Endometrial microvascular endothelial cells (primary cell): Measurements from ENCODE around the gene PCDHA11. TPM values are rescaled to one million over a fixed set of nuclear protein-coding genes. Genes with fewer than 3 reads are reported as not detected.
"Not testable (repeated sequence)": the region's sequence is repeated elsewhere in the genome, so short reads cannot be mapped to it uniquely, and the experiment has no call there.

ENCODE experiments used
- in situ Hi-C: cut with HindIII; loops from 2 replicates; pipeline ENCODE4 v1.10.0; 2017; ENCODE audit warnings: low sequenced_read_pairs, low pct_unique_long_range_greater_than_20kb; ENCODE audit errors: inconsistent ontology term
- total RNA-seq: library from RNA; depleted of rRNA; stranded (reverse); fragments of >200 nt; gene quantifications from one replicate; pipeline ENCODE4 v1.2.3, GENCODE V29; 2015; ENCODE audit errors: inconsistent ontology term

Gene PCDHA11
- total RNA-seq, result not detected

- in situ Hi-C loops, result no loop called here
These were observed at the start of gene PCDHA11 for GRCh38 chr5:140868721-140869554. TSS of gene PCDHA11 (plus strand) at chr5:140868957. CDS start at chr5:140869104, 147 bp downstream.

GRCh38 chr5:140821375-140822280 is 47.1 kb upstream of the PCDHA11 start, which contains the start of gene PCDHA5:
TSS of gene PCDHA5 (plus strand) at chr5:140821613.
- in situ Hi-C loops, result no loop called here

- in situ Hi-C loops, result no loop called here
These were observed 46.5 kb upstream of the PCDHA11 start for GRCh38 chr5:140822281-140822629.

- in situ Hi-C loops, result not testable (repeated sequence)
These were observed 45.8 kb upstream of the PCDHA11 start for GRCh38 chr5:140822969-140823368.

GRCh38 chr5:140823475-140823874 is 45.3 kb upstream of the PCDHA11 start:
- in situ Hi-C loops, result no loop called here

GRCh38 chr5:140827704-140828361 is 40.9 kb upstream of the PCDHA11 start, which contains the start of gene PCDHA6:
TSS of gene PCDHA6 (plus strand) at chr5:140827960. CDS start at chr5:140828092, 132 bp downstream.
- in situ Hi-C loops, result no loop called here

- in situ Hi-C loops, result no loop called here
These were observed 40.4 kb upstream of the PCDHA11 start for GRCh38 chr5:140828362-140828737.

- in situ Hi-C loops, result not testable (repeated sequence)
These were observed 39.0 kb upstream of the PCDHA11 start for GRCh38 chr5:140829511-140830501.

- in situ Hi-C loops, result no loop called here
These were observed 34.8 kb upstream of the PCDHA11 start, which contains the start of gene PCDHA7 for GRCh38 chr5:140833993-140834392. TSS of gene PCDHA7 (plus strand) at chr5:140834269. CDS start at chr5:140834384, 115 bp downstream.

- in situ Hi-C loops, result not testable (repeated sequence)
These were observed 34.2 kb upstream of the PCDHA11 start for GRCh38 chr5:140834439-140835008.

- in situ Hi-C loops, result no loop called here
These were observed 32.9 kb upstream of the PCDHA11 start for GRCh38 chr5:140835622-140836510.

GRCh38 chr5:140840978-140841962 is 27.5 kb upstream of the PCDHA11 start, which contains the start of gene PCDHA8:
TSS of gene PCDHA8 (plus strand) at chr5:140841187. CDS start at chr5:140841322, 135 bp downstream.
- in situ Hi-C loops, result no loop called here

- in situ Hi-C loops, result no loop called here
These were observed 25.7 kb upstream of the PCDHA11 start for GRCh38 chr5:140842798-140843733.
